ENCODE data around the gene IQCH. TPM values are rescaled to one million over a fixed set of nuclear protein-coding genes. Genes with fewer than 3 reads are reported as not detected.

Gene IQCH
- total RNA-seq, 1 experiment from 2014 or later = 1.9 TPM

DNA sequence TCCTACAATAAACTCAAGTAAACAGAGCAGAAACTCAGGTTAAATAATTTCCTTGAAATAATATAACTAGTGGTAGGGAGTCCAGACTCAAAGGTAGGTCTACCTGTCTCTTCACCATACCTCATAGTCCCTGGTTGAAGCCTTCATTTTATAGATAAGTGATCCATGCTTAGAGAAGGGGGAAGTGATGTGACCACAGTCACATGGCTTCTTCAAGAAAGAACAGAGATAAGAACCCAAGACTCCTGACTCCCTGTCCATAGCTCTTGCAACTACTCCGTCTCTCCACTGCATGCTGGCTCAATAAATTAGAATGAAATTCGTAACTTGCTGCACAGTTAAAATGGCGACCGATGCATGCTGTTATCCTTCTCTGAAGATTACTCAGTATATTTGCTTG lies 255.3 kb downstream of the IQCH start:
- ATAC-seq (no peak), DNase-seq (ENCODE audit: low spot score) (no peak)
- POLR2A ChIA-PET = no interaction called here
- Mint-ChIP-seq H3K4me1 (0 out of 2 replicates have a peak, but pooled peaks cover 3% of the 10 kb centered on the region), H3K36me3 (no peaks in the 10 kb centered on the region), H3K27me3 (ENCODE audit: low read depth) (no peaks in the 10 kb centered on the region), H3K9me3 (no peaks in the 10 kb centered on the region), H3K27ac (no peak overlapping the region), H3K4me3 (no peak overlapping the region)
- TF ChIP-seq, protein P1, sequence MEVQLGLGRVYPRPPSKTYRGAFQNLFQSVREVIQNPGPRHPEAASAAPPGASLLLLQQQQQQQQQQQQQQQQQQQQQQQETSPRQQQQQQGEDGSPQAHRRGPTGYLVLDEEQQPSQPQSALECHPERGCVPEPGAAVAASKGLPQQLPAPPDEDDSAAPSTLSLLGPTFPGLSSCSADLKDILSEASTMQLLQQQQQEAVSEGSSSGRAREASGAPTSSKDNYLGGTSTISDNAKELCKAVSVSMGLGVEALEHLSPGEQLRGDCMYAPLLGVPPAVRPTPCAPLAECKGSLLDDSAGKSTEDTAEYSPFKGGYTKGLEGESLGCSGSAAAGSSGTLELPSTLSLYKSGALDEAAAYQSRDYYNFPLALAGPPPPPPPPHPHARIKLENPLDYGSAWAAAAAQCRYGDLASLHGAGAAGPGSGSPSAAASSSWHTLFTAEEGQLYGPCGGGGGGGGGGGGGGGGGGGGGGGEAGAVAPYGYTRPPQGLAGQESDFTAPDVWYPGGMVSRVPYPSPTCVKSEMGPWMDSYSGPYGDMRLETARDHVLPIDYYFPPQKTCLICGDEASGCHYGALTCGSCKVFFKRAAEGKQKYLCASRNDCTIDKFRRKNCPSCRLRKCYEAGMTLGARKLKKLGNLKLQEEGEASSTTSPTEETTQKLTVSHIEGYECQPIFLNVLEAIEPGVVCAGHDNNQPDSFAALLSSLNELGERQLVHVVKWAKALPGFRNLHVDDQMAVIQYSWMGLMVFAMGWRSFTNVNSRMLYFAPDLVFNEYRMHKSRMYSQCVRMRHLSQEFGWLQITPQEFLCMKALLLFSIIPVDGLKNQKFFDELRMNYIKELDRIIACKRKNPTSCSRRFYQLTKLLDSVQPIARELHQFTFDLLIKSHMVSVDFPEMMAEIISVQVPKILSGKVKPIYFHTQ (CRISPR knock-in tag; IDR thresholded peaks at IDR 0.05) = no peak
- TF ChIP-seq NR2C2 (CRISPR knock-in tag; IDR thresholded peaks at IDR 0.05) = no peak
- no peak for TF ChIP-seq GTF2I (CRISPR knock-in tag; conservative IDR thresholded peaks at IDR 0.05)
- TF ChIP-seq MXD4 (CRISPR knock-in tag; IDR thresholded peaks at IDR 0.05; ENCODE audit: borderline replicate concordance) = no peak
- TF ChIP-seq, protein P2, sequence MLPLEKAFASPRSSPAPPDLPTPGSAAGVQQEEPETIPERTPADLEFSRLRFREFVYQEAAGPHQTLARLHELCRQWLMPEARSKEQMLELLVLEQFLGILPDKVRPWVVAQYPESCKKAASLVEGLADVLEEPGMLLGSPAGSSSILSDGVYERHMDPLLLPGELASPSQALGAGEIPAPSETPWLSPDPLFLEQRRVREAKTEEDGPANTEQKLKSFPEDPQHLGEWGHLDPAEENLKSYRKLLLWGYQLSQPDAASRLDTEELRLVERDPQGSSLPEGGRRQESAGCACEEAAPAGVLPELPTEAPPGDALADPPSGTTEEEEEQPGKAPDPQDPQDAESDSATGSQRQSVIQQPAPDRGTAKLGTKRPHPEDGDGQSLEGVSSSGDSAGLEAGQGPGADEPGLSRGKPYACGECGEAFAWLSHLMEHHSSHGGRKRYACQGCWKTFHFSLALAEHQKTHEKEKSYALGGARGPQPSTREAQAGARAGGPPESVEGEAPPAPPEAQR (CRISPR knock-in tag; IDR thresholded peaks at IDR 0.05) = no peak
- CTCF ChIA-PET = interaction anchor here (0.6 kb wide), 1 partner anchor 323 kb away, joined by 3 read pairs; no protein-coding TSS in a partner anchor

DNA sequence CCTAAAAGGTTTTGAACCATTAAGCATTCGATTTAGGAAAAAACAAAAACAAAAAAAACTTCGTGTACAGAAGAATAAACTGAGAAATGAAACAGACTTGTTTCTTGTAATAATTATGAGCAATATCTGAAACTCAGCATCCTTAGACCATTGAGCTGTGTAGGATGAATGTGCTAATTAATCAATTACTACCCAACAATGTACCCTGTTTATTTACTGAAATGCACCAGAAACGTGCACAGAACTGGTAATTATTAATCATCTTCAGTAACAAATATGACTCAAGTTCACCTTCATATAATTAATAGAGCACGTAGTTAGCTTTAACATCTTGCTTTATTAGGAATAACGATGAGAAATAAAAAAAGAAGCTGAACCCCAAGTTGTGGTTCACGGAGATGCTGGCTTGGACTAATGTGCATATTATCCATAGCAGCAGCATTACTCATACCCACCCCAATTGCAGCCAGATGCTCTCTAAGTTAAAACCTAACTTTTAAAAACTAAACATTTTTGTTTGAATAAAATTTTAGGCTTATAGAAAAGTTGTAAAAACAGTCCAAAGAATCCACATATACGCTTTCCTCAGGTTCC lies 256.1 kb downstream of the IQCH start:
- no peak overlapping the region for H3K27ac Mint-ChIP-seq
- ATAC-seq (no peak), DNase-seq (ENCODE audit: low spot score) (no peak)
- ChIA-PET CTCF (interaction anchor here (0.6 to 0.9 kb wide), 2 partner anchors 10 to 245 kb away, joined by 3 to 5 read pairs; no protein-coding TSS in a partner anchor), POLR2A (no interaction called here)
- H3K27me3 Mint-ChIP-seq (ENCODE audit: low read depth) = no peaks in the 10 kb centered on the region
- H3K9me3 Mint-ChIP-seq = no peaks in the 10 kb centered on the region
- H3K4me3 Mint-ChIP-seq = no peak overlapping the region
- H3K36me3 Mint-ChIP-seq = no peaks in the 10 kb centered on the region
- no peak for TF ChIP-seq MYBL2 (CRISPR knock-in tag; IDR thresholded peaks at IDR 0.05)
- TF ChIP-seq FOXK1 (CRISPR knock-in tag; IDR thresholded peaks at IDR 0.05) = no peak
- TF ChIP-seq, protein P3, sequence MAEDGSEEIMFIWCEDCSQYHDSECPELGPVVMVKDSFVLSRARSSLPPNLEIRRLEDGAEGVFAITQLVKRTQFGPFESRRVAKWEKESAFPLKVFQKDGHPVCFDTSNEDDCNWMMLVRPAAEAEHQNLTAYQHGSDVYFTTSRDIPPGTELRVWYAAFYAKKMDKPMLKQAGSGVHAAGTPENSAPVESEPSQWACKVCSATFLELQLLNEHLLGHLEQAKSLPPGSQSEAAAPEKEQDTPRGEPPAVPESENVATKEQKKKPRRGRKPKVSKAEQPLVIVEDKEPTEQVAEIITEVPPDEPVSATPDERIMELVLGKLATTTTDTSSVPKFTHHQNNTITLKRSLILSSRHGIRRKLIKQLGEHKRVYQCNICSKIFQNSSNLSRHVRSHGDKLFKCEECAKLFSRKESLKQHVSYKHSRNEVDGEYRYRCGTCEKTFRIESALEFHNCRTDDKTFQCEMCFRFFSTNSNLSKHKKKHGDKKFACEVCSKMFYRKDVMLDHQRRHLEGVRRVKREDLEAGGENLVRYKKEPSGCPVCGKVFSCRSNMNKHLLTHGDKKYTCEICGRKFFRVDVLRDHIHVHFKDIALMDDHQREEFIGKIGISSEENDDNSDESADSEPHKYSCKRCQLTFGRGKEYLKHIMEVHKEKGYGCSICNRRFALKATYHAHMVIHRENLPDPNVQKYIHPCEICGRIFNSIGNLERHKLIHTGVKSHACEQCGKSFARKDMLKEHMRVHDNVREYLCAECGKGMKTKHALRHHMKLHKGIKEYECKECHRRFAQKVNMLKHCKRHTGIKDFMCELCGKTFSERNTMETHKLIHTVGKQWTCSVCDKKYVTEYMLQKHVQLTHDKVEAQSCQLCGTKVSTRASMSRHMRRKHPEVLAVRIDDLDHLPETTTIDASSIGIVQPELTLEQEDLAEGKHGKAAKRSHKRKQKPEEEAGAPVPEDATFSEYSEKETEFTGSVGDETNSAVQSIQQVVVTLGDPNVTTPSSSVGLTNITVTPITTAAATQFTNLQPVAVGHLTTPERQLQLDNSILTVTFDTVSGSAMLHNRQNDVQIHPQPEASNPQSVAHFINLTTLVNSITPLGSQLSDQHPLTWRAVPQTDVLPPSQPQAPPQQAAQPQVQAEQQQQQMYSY (CRISPR knock-in tag; IDR thresholded peaks at IDR 0.05) = no peak
- no peak for TF ChIP-seq ZNF317 (CRISPR knock-in tag; IDR thresholded peaks at IDR 0.05; ENCODE audit: borderline replicate concordance, low read depth)
- no peak for TF ChIP-seq GRHL2 (CRISPR knock-in tag; IDR thresholded peaks at IDR 0.05; ENCODE audit: insufficient replicate concordance, severe bottlenecking)
- TF ChIP-seq CREM (CRISPR knock-in tag; IDR thresholded peaks at IDR 0.05) = no peak
- TF ChIP-seq ZNF219 (CRISPR knock-in tag; IDR thresholded peaks at IDR 0.05; ENCODE audit: borderline replicate concordance) = no peak
- TF ChIP-seq, protein P4, sequence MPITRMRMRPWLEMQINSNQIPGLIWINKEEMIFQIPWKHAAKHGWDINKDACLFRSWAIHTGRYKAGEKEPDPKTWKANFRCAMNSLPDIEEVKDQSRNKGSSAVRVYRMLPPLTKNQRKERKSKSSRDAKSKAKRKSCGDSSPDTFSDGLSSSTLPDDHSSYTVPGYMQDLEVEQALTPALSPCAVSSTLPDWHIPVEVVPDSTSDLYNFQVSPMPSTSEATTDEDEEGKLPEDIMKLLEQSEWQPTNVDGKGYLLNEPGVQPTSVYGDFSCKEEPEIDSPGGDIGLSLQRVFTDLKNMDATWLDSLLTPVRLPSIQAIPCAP (CRISPR knock-in tag; IDR thresholded peaks at IDR 0.05) = no peak
- TF ChIP-seq GABPB1 (CRISPR knock-in tag; IDR thresholded peaks at IDR 0.05) = no peak
- no peak for TF ChIP-seq ZNF416 (CRISPR knock-in tag; IDR thresholded peaks at IDR 0.05)
- TF ChIP-seq, protein P5, sequence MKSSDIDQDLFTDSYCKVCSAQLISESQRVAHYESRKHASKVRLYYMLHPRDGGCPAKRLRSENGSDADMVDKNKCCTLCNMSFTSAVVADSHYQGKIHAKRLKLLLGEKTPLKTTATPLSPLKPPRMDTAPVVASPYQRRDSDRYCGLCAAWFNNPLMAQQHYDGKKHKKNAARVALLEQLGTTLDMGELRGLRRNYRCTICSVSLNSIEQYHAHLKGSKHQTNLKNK (CRISPR knock-in tag; IDR thresholded peaks at IDR 0.05) = no peak
- TF ChIP-seq, protein P6, sequence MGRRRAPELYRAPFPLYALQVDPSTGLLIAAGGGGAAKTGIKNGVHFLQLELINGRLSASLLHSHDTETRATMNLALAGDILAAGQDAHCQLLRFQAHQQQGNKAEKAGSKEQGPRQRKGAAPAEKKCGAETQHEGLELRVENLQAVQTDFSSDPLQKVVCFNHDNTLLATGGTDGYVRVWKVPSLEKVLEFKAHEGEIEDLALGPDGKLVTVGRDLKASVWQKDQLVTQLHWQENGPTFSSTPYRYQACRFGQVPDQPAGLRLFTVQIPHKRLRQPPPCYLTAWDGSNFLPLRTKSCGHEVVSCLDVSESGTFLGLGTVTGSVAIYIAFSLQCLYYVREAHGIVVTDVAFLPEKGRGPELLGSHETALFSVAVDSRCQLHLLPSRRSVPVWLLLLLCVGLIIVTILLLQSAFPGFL (CRISPR knock-in tag; IDR thresholded peaks at IDR 0.05; ENCODE audit: borderline replicate concordance) = no peak
- H3K4me1 Mint-ChIP-seq = 0 out of 2 replicates have a peak, but pooled peaks cover 3% of the 10 kb centered on the region
